Heart left ventricle (tissue), 16 donors: Measurements from ENCODE around the gene HNRNPC. TPM values are rescaled to one million over a fixed set of nuclear protein-coding genes. Genes with fewer than 3 reads are reported as not detected.

Experiments
- ATAC-seq, 4 donors: fragments of 200-7000 bp; cut with Tn5 transposase; one replicate each; pipeline ENCODE4 v1.9.1; 2020 to 2022; ENCODE audit warnings: moderate library complexity in 4 of 4, mild to moderate bottlenecking in 3 of 4, moderate number of reproducible peaks in 1 of 4
- DNase-seq, 5 donors: peaks; one replicate each; pipeline ENCODE4 v3.0.0-alpha.2; 2020
- H3K27ac ChIP-seq, 12 donors: fragments of 200-600 bp; sonication (generic) in 4 of 12; one replicate each; pipeline versions ENCODE4 v1.5.0 to v1.8.0; 2016 to 2022; ENCODE audit warnings: mild to moderate bottlenecking in 2 of 12
- H3K27me3 ChIP-seq, 9 donors: fragments of 200-600 bp; sonication (generic) in 2 of 9; one replicate each; pipeline versions ENCODE4 v1.5.1 to v1.8.0; 2016 to 2022; ENCODE audit warnings: mild to moderate bottlenecking in 3 of 9
- H3K36me3 ChIP-seq, 9 donors: fragments of 200-600 bp; sonication (generic) in 2 of 9; one replicate each; pipeline versions ENCODE4 v1.5.0 to v1.8.0; 2018 to 2022; ENCODE audit warnings: mild to moderate bottlenecking in 2 of 9
- H3K4me1 ChIP-seq, 12 donors: fragments of 200-600 bp; sonication (generic) in 4 of 12; one replicate each; pipeline versions ENCODE4 v1.5.0 to v1.8.0; 2016 to 2022; ENCODE audit warnings: mild to moderate bottlenecking in 3 of 12
- H3K4me3 ChIP-seq, 12 donors: fragments of 200-600 bp; sonication (generic) in 4 of 12; one replicate each; pipeline versions ENCODE4 v1.5.0 to v1.8.0; 2017 to 2022; ENCODE audit warnings: mild to moderate bottlenecking in 9 of 12, moderate library complexity in 4 of 12
- H3K9me3 ChIP-seq, 12 donors: fragments of 200-600 bp; sonication (generic) in 4 of 12; one replicate each; pipeline versions ENCODE4 v1.5.0 to v1.8.0; 2016 to 2022; ENCODE audit warnings: mild to moderate bottlenecking in 1 of 12
- CTCF ChIP-seq, 12 donors: fragments of 200-600 bp; sonication (generic) in 4 of 12; IDR thresholded peaks; one replicate each; pipeline versions ENCODE4 v1.5.0 to v1.8.0; 2018 to 2022; ENCODE audit warnings: antibody characterized with exemption in 12 of 12, mild to moderate bottlenecking in 5 of 12
- POLR2A ChIP-seq, 2 donors: fragments of 450-650 bp; IDR thresholded peaks; one replicate each; pipeline ENCODE4 v1.6.1; 2017; ENCODE audit warnings: antibody characterized with exemption in 2 of 2, mild to moderate bottlenecking in 2 of 2, moderate library complexity in 2 of 2
- WGBS, 4 donors: extraction: QIAGEN DNeasy Blood & Tissue Kit in 2 of 4; methylation state at CpG; one replicate each; pipeline versions ENCODE4 v1.1.5 to v1.1.7; 2013 to 2018; 5-methylcytosine and 5-hydroxymethylcytosine counted together
- intact Hi-C, 10 donors: fragments of 100-400 bp; cut with DNase I; formaldehyde crosslinking; loops; one replicate each; pipeline versions ENCODE4 v1.11.1 to v1.14.2; 2022
- polyA plus RNA-seq, 2 donors: library from polyadenylated mRNA; stranded (reverse); fragments of 200-250 nt; gene quantifications; one replicate each; pipeline ENCODE4 v1.2.3, GENCODE V29; 2013
- total RNA-seq, 9 donors: library from RNA; depleted of rRNA in 2 of 9; stranded (reverse); fragments of >200 nt in 2 of 9; fragmentation: NEBNext Ultra II Directional in 3 of 9; extraction: Animal tissue kit (Norgen Biotek cat#: 25700) in 3 of 9; gene quantifications; one replicate each; pipeline versions ENCODE4 v1.1.0 to v1.2.4, GENCODE V29; 2016 to 2023
- donor health status: ischemic (EF 13 %, LVEDD 7.1; RV severe dilation, severe dysfunction).
- donor health status: healthy with polysubstance abuse.
- donor health status: DM: no; HTN: yes; CAD: no.
- donor health status: DM: no; HTN: no; CAD: no.
- donor health status: ischemic (EF 25% LVEDD 6.9; RV normal size, moderate dysfunction).
- donor health status: ischemic (EF 25% LVEDD 5.7; RV mildly dilated, moderate dysfunction).
- donor health status: healthy.
- donor health status: DM: yes; HTN: yes; CAD: no.
- donor health status: ischemic (EF 35%, LVEDD 5.7; RV mildly dilated, moderate dysfunction).
- donor health status: nonischemic (EF 11% LVEDD 7.7; RV severe dilation, severe dysfunction).
- donor health status: DM: yes; HTN: yes; CAD: no.
- donor health status: PGD.
- donor health status: ischemic (EF 29% LVEDD 5.4; RV normal size, mild dysfunction).
- donor health status: nonischemic (EF 23%, LVEDD 6.1; RV moderate dilation, normal function).

The HNRNPC gene
- total and polyA plus RNA-seq, 11 donors, result 201 to 389 (median 255) TPM

GRCh38 chr14:21191809-21192446 is 77.3 kb downstream of the HNRNPC start:
- intact Hi-C loops, result no loop called here
- H3K27me3 ChIP-seq, result no peaks in the 10 kb centered on the region
- peaks cover 0 to 13% (median 0%) of the 10 kb centered on the region in 12 donors for H3K4me1 ChIP-seq
- ATAC-seq (peak; percentile 67 to 94 (median 93)), DNase-seq (peak; percentile 62 to 89 (median 80))
- WGBS, 4 donors, result 11 to 18% (median 13%) methylated on average over 13 to 19 of the region's 19 CpGs
- H3K36me3 ChIP-seq, result no peaks in the 10 kb centered on the region
- H3K27ac ChIP-seq, result no peak overlapping the region
- TF ChIP-seq CTCF (IDR thresholded peaks at IDR 0.05), result no peak
- TF ChIP-seq POLR2A (IDR thresholded peaks at IDR 0.05), result no peak
- peak overlapping the region in 11 of 12 donors; percentile 1 to 51 (median 45) for H3K4me3 ChIP-seq
- H3K9me3 ChIP-seq, result peaks cover 0 to 3% (median under 1%) of the 10 kb centered on the region in 12 donors

GRCh38 chr14:21191261-21191808 is 77.9 kb downstream of the HNRNPC start:
- peaks cover 0 to 13% (median 0%) of the 10 kb centered on the region in 12 donors for H3K4me1 ChIP-seq
- intact Hi-C loops, result no loop called here
- no peaks in the 10 kb centered on the region for H3K27me3 ChIP-seq
- TF ChIP-seq CTCF (IDR thresholded peaks at IDR 0.05), result no peak
- TF ChIP-seq POLR2A (IDR thresholded peaks at IDR 0.05), result no peak
- H3K9me3 ChIP-seq, result no peaks in the 10 kb centered on the region
- 81 to 93% (median 87%) methylated on average over 7 of the region's 7 CpGs for WGBS, 4 donors
- H3K36me3 ChIP-seq, result no peaks in the 10 kb centered on the region
- no peak overlapping the region for H3K27ac ChIP-seq
- ATAC-seq, result peak in 2 of 4 donors; percentile 11 to 12
- peak overlapping the region in 9 of 12 donors; percentile 14 to 51 (median 45) for H3K4me3 ChIP-seq
- DNase-seq, result no peak

GRCh38 chr14:21185491-21185890 is 83.8 kb downstream of the HNRNPC start:
- TF ChIP-seq CTCF (IDR thresholded peaks at IDR 0.05), result no peak
- intact Hi-C loops, result no loop called here
- no peak overlapping the region for H3K4me3 ChIP-seq
- 31 to 35% (median 33%) methylated on average over 5 of the region's 5 CpGs for WGBS, 4 donors
- H3K9me3 ChIP-seq, result peaks cover 0 to 13% (median 0%) of the 10 kb centered on the region in 12 donors
- H3K4me1 ChIP-seq, result no peaks in the 10 kb centered on the region
- H3K36me3 ChIP-seq, result no peaks in the 10 kb centered on the region
- DNase-seq (no peak), ATAC-seq (peak in 1 of 4 donors; percentile 16)
- H3K27me3 ChIP-seq, result no peaks in the 10 kb centered on the region
- H3K27ac ChIP-seq, result no peak overlapping the region

GRCh38 chr14:21184254-21184653 is 85.0 kb downstream of the HNRNPC start:
- peaks cover 0 to 16% (median 0%) of the 10 kb centered on the region in 12 donors for H3K9me3 ChIP-seq
- H3K27me3 ChIP-seq, result no peaks in the 10 kb centered on the region
- 40 to 54% (median 46%) methylated on average over 1 of the region's 1 CpG for WGBS, 4 donors
- no peak overlapping the region for H3K4me3 ChIP-seq
- intact Hi-C loops, result no loop called here
- H3K4me1 ChIP-seq, result no peaks in the 10 kb centered on the region
- H3K27ac ChIP-seq, result no peak overlapping the region
- TF ChIP-seq CTCF (IDR thresholded peaks at IDR 0.05), result no peak
- TF ChIP-seq POLR2A (IDR thresholded peaks at IDR 0.05), result no peak
- H3K36me3 ChIP-seq, result no peaks in the 10 kb centered on the region
- ATAC-seq (peak in 1 of 4 donors; percentile 38), DNase-seq (no peak)
